Measurements from ENCODE around the gene ZNF407. TPM values are rescaled to one million over a fixed set of nuclear protein-coding genes. Genes with fewer than 3 reads are reported as not detected.
A peak's percentile ranks its signal among the peaks of the same experiment; 100 is the strongest.
"Not testable (repeated sequence)": the region's sequence is repeated elsewhere in the genome, so short reads cannot be mapped to it uniquely, and the experiment has no call there.

ZNF407 gene
- polyA plus RNA-seq (ENCODE audit: insufficient read depth in 1 of 5, insufficient read length in 5 of 5, low replicate concordance in 1 of 5) = 10 to 100 TPM in 3 of 5 donors, 1 to 10 TPM in 2; 9.0 to 11.3 (median 10.2) TPM
- long read RNA-seq, donor 1, full-length matches to known transcripts = 9 of 9 reads
- long read RNA-seq, donor 1, partial matches to known transcripts = 0 of 9 reads
- long read RNA-seq, donor 1, other reads (novel, unspliced or antisense) = 0 of 9 reads
- long read RNA-seq, donor 2, full-length matches to known transcripts = 3 of 3 reads
- long read RNA-seq, donor 2, partial matches to known transcripts = 0 of 3 reads
- long read RNA-seq, donor 2, other reads (novel, unspliced or antisense) = 0 of 3 reads
- long read RNA-seq, donor 3, full-length matches to known transcripts = 8 of 16 reads
- long read RNA-seq, donor 3, partial matches to known transcripts = 8 of 16 reads
- long read RNA-seq, donor 3, other reads (novel, unspliced or antisense) = 0 of 16 reads
- long read RNA-seq, donor 4, full-length matches to known transcripts = 8 of 8 reads
- long read RNA-seq, donor 4, partial matches to known transcripts = 0 of 8 reads
- long read RNA-seq, donor 4, other reads (novel, unspliced or antisense) = 0 of 8 reads
- long read RNA-seq, donor 5, full-length matches to known transcripts = 12 of 12 reads
- long read RNA-seq, donor 5, partial matches to known transcripts = 0 of 12 reads
- long read RNA-seq, donor 5, other reads (novel, unspliced or antisense) = 0 of 12 reads
- long read RNA-seq, donor 6, full-length matches to known transcripts = 16 of 16 reads
- long read RNA-seq, donor 6, partial matches to known transcripts = 0 of 16 reads
- long read RNA-seq, donor 6, other reads (novel, unspliced or antisense) = 0 of 16 reads
- long read RNA-seq, donor 7, full-length matches to known transcripts = 2 of 2 reads
- long read RNA-seq, donor 7, partial matches to known transcripts = 0 of 2 reads
- long read RNA-seq, donor 7, other reads (novel, unspliced or antisense) = 0 of 2 reads
- long read RNA-seq, donor 8, full-length matches to known transcripts = 3 of 3 reads
- long read RNA-seq, donor 8, partial matches to known transcripts = 0 of 3 reads
- long read RNA-seq, donor 8, other reads (novel, unspliced or antisense) = 0 of 3 reads

- DNase-seq = peak; percentile 93 to 94
Measured at GRCh38 chr18:74597662-74598349, at the start of gene ZNF407. Gene ZNF407, plus strand, starts transcription at chr18:74597870. Its CDS starts 33,150 bp downstream, at chr18:74631020.

GRCh38 chr18:74549591-74550104 is 48.0 kb upstream of the ZNF407 start:
- no peak for DNase-seq

GRCh38 chr18:74550886-74551285 is 46.8 kb upstream of the ZNF407 start:
- no peak for DNase-seq

- DNase-seq = no peak
Measured at GRCh38 chr18:74551452-74551851, 46.2 kb upstream of the ZNF407 start.

GRCh38 chr18:74551936-74552555 is 45.6 kb upstream of the ZNF407 start:
- peak; percentile 70 to 80 for DNase-seq

- DNase-seq = no peak
Measured at GRCh38 chr18:74556126-74556525, 41.5 kb upstream of the ZNF407 start.

GRCh38 chr18:74558096-74558495 is 39.6 kb upstream of the ZNF407 start:
- no peak for DNase-seq

- DNase-seq = no peak
Measured at GRCh38 chr18:74562131-74562730, 35.4 kb upstream of the ZNF407 start.

- DNase-seq = no peak
Measured at GRCh38 chr18:74562775-74563174, 34.9 kb upstream of the ZNF407 start.

- DNase-seq = no peak
Measured at GRCh38 chr18:74563999-74564398, 33.7 kb upstream of the ZNF407 start.

GRCh38 chr18:74565164-74565563 is 32.5 kb upstream of the ZNF407 start:
- DNase-seq = not testable (repeated sequence)

- not testable (repeated sequence) for DNase-seq
Measured at GRCh38 chr18:74565993-74566392, 31.7 kb upstream of the ZNF407 start.

- no peak for DNase-seq
Measured at GRCh38 chr18:74567822-74568221, 29.8 kb upstream of the ZNF407 start.

- no peak for DNase-seq
Measured at GRCh38 chr18:74569401-74569800, 28.3 kb upstream of the ZNF407 start.

- no peak for DNase-seq
Measured at GRCh38 chr18:74570266-74570665, 27.4 kb upstream of the ZNF407 start.

- DNase-seq = no peak
Measured at GRCh38 chr18:74571895-74572680, 25.6 kb upstream of the ZNF407 start.

GRCh38 chr18:74573053-74573452 is 24.6 kb upstream of the ZNF407 start:
- DNase-seq = no peak

- no peak for DNase-seq
Measured at GRCh38 chr18:74574916-74575315, 22.8 kb upstream of the ZNF407 start.

- DNase-seq = no peak
Measured at GRCh38 chr18:74577019-74577418, 20.7 kb upstream of the ZNF407 start.

Data from right lung (tissue), 10 donors.